Measurements from ENCODE around the gene ARIH2.

DNA sequence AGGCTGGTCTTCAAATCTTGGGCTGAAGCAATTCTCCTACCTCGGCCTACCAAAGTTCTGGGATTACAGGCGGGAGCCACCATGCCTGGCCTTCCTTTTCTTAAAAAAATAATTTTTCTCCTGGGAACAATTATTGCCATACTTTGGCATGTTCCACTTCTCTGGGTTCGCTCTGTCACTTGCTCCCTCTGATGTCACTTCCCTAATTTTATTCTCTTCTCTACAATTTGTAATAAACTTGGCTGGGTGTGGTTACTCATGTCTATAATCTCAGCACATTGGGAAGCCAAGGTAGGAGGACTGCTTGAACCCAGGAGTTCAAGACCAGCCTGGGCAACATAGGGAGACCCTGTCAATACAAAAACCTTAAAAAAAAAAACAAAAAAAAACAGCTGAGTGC is 116.6 kb downstream of the ARIH2 start:
- TF ChIP-seq, protein P1, sequence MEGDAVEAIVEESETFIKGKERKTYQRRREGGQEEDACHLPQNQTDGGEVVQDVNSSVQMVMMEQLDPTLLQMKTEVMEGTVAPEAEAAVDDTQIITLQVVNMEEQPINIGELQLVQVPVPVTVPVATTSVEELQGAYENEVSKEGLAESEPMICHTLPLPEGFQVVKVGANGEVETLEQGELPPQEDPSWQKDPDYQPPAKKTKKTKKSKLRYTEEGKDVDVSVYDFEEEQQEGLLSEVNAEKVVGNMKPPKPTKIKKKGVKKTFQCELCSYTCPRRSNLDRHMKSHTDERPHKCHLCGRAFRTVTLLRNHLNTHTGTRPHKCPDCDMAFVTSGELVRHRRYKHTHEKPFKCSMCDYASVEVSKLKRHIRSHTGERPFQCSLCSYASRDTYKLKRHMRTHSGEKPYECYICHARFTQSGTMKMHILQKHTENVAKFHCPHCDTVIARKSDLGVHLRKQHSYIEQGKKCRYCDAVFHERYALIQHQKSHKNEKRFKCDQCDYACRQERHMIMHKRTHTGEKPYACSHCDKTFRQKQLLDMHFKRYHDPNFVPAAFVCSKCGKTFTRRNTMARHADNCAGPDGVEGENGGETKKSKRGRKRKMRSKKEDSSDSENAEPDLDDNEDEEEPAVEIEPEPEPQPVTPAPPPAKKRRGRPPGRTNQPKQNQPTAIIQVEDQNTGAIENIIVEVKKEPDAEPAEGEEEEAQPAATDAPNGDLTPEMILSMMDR (IDR thresholded peaks at IDR 0.05), result no peak
- TF ChIP-seq EP300 (IDR thresholded peaks at IDR 0.05), result no peak
